OCI-LY3 (cell line): Measurements from ENCODE around the gene ASPSCR1.

Experiments used
- EZH2phosphoT487 ChIP-seq: fragments of 200-600 bp; shearing (Covaris generic); IDR thresholded peaks from 2 replicates; pipeline ENCODE4 v1.6.1; 2018; ENCODE audit warnings: antibody characterized with exemption, mixed run types, low read depth
- TF ChIP-seq, protein P1 (sequence below): fragments of 200-600, 300-600 bp; sonication (generic); IDR thresholded peaks from 2 replicates; pipeline ENCODE4 v1.5.1; 2014; ENCODE audit warnings: antibody characterized with exemption, low read length, low read depth

DNA sequence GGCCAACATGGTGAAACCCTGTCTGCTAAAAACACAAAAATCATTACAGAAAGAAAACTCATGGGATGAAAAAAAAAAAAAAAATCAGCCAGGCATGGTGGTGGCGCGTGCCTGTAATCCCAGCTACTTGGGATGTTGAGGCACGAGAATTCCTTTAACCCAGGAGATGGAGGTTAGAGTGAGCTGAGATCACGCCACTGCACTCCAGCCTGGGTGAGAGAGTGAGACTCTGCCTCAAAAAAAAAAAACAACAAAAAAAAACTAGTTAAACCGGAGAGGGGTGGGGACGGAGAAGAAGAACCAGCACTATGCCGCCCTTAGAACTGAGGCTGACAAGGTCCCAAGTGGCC lies 9.1 kb upstream of the ASPSCR1 start:
- TF ChIP-seq, protein P1, sequence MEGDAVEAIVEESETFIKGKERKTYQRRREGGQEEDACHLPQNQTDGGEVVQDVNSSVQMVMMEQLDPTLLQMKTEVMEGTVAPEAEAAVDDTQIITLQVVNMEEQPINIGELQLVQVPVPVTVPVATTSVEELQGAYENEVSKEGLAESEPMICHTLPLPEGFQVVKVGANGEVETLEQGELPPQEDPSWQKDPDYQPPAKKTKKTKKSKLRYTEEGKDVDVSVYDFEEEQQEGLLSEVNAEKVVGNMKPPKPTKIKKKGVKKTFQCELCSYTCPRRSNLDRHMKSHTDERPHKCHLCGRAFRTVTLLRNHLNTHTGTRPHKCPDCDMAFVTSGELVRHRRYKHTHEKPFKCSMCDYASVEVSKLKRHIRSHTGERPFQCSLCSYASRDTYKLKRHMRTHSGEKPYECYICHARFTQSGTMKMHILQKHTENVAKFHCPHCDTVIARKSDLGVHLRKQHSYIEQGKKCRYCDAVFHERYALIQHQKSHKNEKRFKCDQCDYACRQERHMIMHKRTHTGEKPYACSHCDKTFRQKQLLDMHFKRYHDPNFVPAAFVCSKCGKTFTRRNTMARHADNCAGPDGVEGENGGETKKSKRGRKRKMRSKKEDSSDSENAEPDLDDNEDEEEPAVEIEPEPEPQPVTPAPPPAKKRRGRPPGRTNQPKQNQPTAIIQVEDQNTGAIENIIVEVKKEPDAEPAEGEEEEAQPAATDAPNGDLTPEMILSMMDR: no peak
- TF ChIP-seq EZH2phosphoT487: no peak
